ENCODE measurements around the gene CYB5RL.
"Not testable (repeated sequence)": the region's sequence is repeated elsewhere in the genome, so short reads cannot be mapped to it uniquely, and the experiment has no call there.

The CYB5RL gene

DNA sequence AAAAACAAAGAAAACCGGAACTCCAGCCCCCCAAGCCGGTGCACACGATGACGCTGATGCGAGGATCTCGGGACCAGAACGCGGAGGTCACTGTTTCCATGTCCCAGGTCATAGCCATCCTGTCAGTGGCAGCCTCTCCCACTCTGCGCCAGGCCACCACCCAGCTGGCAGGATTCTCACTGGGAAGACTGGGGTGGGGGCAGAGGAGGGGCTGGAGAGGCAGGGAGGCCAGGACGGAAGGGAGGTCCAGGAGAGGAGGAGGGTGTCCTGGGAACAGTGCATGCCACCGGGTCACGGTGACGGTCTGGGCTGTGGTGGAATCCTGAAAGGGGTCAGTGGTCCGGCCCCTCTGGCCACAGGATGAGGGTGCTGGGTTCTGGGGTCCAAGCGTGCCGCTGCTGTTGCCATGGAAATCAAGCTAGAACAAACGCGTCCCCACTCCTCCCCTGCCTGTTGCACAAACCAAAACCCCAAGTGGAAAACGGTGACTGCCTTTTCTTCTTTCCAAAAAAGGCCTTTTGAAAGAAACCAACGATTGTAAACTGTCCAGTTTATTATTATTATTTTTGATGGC, 26.2 kb upstream of the CYB5RL start:
- DNase-seq = no peak

DNA sequence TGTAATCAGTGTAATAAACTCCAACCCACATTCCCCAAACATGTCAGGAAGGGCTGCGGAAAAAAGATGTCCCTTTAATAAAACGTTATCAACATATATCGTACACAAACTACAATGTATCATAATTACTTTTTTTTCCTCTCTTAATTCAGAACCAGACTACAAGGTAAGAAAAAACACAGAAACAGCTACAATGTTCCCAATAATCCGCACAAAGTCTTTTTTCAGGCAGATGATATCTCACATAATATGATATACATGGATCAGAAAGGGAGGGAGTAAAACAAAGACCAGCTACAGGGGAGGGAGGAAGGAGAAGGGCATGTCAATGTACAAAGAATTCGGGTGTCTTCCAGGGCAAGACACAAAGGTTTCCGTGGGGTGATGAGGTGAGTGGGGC, 25.5 kb upstream of the CYB5RL start:
- DNase-seq = no peak

DNA sequence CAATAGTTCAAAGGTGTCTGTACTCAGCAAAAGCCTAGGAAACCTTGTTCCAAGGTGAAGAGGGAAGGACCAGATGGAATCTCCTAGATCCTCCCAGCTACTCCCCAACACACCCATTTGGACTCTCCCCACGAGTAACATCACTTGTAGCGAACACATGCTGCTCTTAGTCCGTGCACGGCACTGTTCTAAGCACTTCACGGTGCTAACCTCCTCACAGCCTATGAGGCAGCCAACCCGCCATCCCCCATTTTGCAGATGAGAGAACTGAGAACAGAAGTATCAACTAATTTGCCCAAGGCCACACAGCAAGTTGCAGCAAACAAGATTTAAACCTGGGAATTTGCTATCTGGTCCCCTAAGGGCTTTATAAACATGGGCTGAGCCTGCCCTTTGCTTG, 24.4 kb upstream of the CYB5RL start:
- DNase-seq = no peak

DNA sequence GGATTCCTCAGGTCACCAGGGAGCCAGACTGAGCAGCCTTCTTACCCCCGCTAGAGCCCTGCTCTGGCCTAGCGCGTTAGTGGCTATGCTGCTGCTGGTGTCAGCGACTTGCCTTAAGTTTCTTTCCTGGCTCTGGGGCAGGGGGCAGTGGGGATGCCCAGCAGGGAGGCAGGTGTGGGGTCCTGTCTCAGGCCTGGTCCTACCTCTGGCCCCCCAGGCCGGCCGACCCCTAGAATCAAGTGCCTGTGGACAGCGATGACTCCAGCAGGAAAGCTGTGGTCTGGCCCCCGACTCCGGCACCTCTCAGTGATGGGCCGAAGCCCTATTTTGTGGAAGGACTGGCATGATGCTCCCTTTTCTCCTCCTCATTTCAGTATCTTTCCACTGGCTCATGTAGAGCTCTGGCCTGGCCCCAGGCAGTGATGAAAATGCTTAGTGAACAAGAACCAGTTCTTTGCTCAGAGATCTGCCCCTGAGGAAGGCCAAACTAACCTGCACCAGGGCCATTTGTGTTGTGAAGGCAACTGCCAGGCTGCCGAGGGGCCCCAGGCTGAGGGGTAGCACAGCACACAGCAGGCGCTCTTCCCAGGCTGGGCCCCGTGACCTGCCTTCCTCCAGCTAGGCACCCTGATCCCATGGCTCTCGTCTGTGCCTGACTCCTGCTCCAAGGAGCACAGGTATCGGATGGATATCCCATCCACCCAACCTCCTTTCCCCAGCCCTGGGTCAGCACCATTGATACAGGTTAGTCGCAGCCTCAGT, 23.8 kb upstream of the CYB5RL start:
- no peak for DNase-seq

DNA sequence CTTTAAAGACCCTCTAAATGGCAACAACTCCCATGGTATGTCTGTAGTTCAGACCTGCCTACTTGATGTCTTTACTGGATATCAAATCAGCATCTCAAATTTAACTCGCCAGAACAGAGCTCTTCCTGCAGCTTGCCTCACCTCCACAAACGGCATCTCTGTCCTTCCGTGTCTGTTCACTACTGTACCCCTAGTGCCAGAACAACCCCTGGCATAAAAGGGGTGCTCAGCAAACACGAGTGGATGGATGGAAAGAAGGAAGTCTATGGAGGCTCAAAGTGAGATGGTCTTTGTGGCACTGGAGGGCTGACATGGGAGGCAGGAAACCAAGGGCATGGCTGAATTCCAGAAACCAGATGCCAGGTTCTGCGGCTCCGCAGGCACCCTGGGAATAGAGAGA, 22.9 kb upstream of the CYB5RL start:
- DNase-seq = no peak

DNA sequence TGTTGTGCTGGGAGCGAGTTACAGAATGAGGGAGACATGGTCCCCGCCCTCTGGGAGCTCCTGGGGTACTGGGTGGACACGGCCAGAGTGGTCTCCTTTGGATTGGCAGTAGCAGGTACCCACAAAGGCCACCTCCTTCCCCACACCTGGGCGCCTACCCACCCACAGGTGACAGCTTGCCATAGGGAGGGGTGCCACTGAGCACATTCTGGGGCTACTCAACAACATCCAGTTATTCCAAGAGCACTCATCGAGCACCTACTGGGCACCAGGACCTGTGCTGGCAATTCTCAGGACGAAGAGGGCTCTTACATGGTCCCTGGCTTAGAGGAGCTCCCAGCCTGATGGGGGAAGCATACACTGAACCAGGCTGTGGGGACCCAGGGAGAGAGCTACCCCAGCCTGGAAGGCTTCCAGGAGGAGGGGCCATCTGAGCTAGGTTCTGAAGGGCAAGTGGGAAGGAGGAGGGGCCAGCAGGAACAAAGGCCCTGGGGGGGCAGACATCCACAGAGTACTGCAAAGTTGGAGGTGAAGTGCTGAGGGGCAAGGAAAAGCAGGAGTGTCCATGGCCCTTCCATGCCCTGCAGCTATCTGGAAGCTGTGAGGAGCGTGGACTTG, 22.1 kb upstream of the CYB5RL start:
- DNase-seq = no peak

DNA sequence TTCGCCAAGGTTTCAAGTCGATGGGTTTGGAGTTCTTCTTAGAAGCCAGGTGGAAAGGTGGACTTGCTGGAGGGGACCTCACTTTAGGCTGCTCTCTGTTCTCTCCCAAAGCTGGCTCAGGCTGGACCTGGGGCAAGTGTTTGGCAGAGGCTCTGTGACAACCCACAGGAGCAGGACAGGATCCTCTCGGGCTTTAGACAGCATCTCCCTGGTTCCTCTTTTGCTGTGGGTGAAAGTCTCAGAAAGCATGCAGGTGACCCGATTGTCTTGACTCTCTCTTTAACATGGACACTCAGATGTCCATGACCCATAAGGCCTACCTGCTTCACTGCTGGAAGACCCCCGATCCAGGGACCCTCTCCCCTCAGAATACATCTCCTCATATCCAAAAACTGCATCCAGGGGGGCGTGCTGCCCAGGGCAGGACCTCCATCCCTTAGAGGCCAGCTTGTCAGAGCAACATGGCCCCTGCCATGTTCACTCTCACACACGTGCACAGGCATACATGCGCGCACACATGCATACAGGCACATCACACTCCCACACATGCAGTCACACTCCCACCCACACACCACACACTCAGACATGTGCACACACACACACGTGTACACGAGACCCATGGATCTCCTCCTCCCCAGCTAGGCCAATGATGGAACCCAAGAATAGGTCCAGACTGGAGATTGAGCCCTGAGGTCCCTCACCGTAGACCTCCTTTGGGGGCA, 21.4 kb upstream of the CYB5RL start:
- no peak for DNase-seq

DNA sequence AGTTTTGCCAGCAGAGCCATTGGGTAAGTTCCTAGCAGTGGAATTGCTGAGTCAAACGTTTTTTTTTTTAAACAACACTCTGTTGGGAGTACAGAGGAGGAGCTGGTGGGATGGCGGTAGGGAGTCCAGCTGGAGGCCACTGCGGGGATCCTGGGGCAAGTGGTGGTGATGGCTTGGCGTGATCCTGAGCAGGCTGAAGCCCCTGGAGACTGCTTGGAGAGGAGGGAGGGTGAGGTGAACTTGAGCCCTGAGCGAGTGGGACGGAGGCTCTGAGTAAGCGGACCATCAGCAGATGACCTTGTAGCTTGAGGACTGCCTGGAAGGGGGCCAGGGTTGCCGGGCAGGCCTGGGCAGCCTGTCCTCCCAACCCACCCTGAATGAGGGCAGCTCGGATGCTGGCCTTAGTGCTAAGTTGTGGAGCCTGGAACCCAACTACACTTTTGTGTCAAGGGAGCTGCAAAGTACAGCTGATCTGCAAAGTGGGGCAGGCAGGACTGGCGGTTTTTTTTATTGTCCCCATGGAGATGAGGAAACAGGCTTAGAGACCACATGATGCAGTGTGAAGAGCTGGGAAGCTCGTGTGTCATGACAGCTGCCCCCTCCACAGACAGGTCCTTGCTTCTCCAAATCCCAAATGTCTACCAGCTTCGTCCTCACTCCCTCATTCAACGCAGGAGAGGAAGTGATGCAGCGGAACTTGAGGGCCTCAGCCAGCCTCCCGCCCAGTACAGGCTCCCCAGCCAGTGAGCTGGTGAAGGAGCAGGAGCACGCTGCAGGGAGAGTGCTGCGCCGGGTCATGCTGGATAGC, 20.4 kb upstream of the CYB5RL start:
- no peak for DNase-seq

DNA sequence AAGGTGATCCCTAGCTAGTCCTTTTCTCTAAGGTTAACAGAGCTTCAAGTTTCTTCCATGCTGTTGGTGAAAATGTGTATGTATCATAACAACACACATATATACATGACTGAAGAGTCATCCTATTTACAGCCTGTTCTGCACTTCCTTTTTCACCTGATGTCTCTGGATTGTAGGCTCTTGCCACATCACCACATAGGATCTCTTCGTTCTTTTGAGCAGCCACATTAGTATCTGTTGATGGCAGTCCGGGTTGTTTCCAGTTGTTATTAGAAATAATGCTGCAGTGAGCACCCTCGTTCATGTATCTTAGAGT, 19.8 kb upstream of the CYB5RL start:
- DNase-seq = no peak

DNA sequence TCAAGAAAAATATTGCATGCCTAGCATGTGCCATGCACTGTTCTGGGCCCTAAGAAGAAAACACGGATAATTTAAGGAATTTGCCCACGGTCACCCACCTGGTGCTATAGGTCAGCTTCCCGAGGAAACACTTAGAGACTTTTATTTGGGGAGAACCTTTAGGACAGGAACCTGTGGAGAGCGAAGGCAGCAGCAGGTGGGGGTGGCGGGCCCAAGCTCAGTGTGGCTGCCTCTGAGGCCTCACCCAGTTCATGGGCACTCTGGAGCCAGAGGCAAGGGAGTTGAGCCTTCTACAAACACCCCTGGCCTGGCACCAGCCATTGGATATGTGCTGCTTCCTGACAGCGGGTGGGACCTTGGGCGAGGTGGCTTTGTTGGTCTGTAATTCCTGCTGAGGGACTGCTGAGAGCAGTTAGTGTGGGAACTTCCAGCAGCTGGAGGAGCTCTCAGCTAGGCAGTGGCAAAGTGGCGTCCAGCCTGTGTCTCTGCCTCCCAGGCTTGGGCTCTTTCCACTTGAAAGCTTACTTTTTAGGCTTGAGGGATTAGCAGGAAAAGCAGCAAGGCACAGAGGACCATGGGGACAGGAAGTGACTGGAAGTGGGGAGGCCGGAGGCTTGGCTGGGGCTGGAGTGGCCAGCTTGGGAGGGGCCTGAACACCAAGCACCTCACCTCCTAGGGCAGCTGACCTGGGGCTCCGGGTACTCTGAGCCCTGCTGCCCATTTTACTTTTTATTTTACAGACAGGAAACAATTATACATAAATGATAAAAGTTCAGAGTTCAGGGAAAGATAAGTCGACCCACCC, 19.3 kb upstream of the CYB5RL start:
- DNase-seq = no peak

DNA sequence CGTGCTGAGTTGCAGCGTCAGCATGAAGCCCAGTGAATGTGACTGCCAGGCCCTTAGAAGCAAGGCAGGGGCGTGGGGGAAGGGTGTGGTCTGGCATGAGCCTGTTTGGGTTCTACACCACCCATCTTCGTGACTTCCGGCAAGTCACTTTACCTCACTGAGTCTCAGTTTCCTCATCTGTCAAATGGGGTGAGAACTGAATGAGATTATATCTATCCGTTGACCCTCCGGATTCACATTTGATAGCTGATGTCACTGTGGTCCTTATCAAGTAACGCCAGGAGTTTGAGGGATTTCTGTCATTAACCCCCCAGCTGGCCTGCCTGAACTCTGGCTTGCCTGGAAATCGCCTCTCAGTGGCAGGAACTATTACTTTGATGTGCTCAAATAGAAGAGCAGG, 15.7 kb upstream of the CYB5RL start:
- DNase-seq = no peak

DNA sequence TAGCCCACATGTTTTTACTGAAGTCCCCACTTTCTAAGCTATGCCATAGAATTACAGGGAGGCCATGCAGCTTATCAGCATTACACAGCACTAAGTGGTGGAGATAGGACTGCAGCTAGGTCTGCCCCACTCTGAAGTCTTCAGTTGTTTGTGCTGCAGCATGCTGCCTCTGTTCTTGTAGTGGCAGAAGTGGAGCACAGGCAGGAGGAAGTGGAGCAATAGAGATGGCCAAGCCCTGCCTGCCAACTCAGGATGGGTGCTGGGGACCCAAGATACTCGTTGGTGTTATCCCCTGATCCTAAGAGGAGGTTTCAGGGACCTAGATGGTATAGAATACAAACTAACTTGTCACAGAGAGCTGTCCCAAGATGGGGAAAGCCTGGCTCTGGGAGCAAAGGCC, 13.0 kb upstream of the CYB5RL start:
- no peak for DNase-seq

DNA sequence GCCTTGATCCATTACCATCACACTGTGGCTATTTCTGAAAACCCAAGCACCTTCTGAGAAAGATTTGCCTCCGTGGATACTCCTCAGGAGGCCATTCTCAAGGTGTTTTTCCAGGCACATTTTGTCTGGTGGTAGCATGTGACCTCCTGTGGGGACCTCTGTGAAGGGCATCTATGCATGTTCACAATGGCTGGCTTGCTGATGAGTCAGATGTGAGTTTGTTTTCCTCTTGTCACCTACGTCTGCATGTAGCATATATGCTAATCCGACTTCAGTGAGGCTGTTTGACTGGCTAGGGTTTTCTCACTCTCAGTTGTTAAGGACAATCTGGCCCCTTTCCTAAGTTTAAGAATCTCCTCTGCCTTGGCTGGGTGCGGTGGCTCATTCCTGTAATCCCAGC, 8.1 kb upstream of the CYB5RL start:
- DNase-seq = not testable (repeated sequence)

DNA sequence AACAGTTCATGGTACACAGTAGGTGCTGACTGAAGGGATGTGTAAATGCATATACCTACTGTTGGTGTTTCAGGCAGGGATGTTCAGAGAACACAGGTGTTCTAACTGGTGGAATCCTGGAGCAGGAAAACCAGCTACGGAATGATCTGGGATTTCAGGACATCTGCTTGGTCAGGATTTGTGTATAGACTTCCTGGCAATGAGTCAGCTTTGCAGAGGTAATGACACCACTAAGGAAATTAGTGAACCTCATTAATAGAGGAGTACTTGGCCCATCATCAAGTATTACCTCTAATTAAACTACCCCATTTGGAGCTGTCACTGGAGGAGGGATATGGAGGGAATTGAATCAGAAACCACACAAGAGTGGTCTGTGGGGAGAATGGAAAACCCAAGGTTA, 7.5 kb upstream of the CYB5RL start:
- no peak for DNase-seq

DNA sequence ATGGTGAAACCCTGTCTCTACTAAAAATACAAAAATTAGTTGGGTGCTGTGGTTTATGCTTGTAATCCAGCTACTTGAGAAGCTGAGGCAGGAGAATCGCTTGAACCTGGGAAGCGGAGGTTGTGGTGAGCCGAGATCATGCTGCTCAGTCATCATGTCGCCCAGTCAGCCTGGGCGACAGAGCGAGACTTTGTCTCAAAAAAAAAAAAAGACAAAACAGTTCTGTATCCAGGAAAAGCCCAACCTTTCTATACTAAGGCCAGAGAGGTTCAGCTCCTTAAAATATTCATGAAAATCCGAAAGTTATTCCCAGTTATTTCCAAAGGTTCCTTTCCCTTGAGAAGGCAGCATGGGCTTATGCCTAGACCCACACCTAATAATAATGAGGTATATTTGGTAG, 4.4 kb upstream of the CYB5RL start:
- DNase-seq = no peak

DNA sequence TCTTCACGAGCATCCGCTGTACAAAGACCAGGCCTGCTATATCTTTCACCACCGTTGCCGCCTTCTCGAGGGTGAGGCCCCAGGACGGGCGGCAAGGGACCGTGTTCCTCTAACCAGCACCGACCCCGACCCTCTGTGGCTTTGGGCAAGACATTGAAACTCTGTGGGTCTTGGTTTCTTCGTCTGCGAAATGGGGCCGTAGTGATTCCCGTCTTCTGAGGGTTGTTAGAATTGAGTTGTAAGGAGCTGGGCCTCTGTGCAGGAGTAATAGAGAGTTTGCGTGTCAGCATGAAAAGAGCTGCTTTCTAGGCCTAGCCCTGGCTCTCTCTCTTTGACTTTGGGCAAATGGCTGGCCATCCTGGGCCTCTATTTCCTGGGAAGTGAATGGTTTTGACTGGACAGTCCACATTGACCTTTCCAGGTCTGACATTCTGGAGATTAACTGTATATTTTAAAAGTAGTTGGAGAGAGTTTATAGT, 728 bp upstream of the CYB5RL start:
- DNase-seq = no peak

DNA sequence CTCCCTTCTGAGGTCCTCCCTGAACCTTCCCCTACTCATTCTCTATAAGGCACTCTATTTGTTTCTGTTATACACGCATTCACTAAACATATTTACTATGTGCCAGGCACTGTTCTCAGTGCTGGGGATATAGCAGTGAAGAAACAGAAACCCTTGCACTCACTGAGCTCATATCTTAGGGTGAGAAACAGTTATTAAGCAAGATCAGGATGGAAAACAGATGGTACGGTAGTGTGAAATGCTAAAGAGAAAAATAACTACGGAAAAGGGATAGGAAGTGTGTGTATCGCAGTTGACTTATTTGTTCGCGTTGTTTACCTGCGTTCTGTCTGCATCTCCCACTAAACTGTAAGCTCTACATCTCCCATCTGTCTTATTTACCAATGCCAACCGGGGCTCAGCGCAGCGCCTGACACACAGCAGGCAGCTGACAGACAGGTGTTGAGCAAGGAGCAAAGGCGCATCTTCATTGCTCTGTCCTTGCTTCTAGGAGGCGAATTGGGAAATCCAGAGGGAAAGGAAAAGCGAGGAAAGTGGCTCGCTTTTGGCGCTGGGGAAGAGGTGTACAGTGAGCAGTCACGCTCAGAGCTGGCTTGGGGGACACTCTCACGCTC, 572 bp downstream of the CYB5RL start:
- DNase-seq = no peak

DNA sequence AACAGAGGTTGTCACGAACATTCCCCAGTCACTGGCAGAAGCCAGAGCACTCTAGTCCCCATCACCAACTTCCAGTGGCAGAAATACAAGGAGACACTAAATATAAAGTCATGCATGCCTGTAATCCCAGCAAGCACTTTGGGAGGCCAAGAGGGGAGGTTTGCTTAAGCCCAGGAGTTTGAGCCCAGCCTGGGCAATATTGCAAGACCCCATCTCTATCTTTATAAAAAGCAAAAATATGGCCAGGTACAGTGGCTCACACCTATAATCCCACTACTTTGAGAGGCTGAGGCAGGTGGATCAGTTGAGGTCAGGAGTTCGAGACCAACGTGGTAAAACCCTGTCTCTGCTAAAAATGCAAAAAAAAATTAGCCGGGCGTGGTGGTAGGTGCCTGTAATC, 6.4 kb downstream of the CYB5RL start:
- no peak for DNase-seq

DNA sequence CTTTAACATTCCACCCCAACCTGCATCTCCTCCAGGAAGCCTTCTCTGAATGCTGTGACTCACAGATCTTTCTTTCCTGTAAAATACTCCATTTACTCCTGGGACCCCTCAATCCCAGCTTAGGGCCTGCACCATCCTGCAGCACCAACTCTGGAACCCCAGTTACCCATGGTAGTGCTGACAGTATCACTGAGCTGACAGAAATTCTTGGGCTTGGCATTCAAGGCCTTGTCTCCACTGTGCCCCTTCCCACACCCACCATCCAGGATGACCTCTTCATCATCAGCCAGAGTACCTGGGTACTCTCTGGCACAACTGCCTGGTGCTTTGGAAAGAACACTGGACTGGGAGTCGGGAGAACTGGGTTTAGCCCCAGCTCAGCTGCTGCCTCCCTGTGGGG, 8.3 kb downstream of the CYB5RL start:
- DNase-seq = no peak

DNA sequence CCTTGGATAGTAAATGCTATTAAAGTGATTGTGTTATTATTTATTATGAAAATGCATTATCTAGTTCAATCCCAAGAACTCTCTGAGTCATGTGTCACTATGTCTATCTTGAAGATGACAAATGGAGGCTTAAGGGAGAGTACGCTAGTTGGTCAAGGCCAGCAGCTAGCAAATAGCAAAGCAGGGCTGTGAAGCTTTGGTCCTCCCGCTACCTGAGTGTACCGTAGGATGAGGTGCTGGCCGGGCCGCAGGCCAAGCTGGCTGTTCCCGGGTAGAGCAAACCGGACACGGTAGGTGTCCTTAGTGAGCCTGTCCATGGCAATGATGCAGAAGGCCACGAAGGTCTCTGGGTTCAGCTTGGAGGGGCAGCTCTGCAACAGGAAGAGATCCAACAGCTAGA, 9.3 kb downstream of the CYB5RL start:
- no peak for DNase-seq

DNA sequence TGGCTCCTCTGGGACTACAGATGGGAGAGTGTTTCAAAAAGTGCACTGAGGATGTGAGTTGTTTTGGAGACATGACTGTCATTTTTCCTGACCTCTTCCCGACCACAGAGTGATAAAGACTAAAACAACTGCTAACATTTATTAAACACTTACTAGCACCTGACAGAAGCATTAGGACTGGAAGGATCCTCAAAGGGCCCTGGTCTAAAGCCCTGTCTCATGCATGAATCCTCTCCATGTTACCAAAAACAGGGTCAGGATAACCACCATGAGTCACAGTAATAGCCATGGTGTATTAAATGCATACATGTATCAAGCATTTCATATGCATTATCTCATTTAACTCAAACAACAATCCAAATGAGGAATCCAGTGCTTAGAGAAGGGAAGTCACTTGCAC, 11.5 kb downstream of the CYB5RL start:
- DNase-seq = no peak

DNA sequence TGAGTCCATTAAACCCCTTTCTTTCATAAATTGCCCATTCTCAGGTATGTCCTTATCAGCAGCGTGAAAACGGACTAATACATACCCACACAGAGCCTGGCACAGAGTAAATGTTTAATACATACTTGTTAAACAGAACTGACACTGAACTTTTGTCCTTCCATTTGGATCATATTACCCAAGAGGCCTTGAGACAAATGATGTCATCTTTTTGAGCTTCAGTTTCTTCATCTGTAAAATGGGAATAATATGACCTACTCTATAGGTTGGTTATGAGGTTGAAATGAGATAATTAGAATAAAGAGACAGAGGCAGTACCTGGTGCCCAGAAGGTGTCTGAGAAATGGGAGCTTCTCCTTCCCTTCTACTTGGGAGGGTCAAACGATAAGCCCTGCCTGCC, 13.8 kb downstream of the CYB5RL start:
- DNase-seq = no peak

All from NCI-H1694 (cell line).